Measurements from ENCODE around the gene TEP1.
"Not testable (repeated sequence)": the region's sequence is repeated elsewhere in the genome, so short reads cannot be mapped to it uniquely, and the experiment has no call there.

Gene TEP1

GRCh38 chr14:20384886-20385285 lies 28.4 kb downstream of the TEP1 start:
- no peak for DNase-seq

DNA sequence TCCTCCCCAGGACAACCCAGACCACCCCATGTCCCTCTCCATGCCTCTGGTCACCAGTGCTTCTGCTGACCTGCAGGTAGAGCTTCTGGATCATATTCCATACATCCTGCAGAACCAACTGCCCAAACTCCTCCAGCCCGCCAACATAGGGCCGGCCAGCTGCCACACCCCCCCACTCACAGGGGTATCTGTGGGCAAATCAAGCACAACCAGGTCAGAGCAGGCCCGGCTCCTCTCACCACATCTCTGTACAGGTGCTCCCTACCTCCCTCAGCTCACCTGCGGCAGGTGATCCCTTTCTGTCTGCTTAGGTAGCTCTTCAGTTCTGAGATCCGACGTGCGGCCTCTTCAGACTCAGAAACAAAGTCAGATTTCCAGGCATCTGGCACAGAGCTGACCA lies 29.0 kb downstream of the TEP1 start:
- no peak for DNase-seq

DNA sequence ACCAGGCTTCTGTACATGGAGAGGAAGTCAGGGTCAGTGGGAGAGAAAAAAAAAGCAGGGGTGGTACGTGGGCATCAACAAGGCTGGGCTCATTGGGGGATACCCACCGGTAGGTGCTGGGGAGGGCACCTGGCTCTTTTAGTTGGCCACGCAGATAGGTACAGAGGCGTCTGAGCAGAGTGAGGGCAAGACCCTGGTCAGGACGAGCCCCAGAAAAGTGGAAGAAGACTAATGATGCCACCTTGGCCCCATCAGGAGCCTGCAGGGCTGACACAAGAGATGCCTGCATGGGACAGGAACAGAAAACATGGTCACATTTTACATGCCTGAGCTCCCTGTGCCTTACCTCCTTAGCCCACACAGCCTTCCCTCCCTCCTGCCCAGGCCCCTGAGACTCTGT lies 29.7 kb downstream of the TEP1 start:
- DNase-seq: no peak

DNA sequence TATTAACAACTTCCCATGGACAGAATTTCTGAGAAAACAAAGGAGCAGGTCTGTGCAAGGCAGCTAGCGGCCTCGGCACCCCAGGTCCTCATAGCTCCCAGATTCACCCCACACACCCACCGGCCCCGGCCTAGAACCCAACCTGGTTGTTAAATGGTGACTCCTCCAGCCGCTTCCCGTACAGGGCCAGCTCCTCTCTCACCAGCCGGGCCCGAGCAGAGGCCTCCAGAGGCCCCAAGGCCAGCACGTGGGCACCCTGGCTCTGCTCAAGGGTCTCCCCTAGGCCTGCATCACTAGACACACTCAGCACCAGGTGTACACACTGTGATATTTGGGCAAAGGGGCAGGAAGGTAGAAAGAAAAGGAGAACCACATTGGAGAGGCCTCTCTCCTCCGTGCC lies 30.3 kb downstream of the TEP1 start:
- no peak for DNase-seq

- DNase-seq: no peak
These were observed 30.8 kb downstream of the TEP1 start for GRCh38 chr14:20382526-20382925.

- DNase-seq: no peak
These were observed 32.0 kb downstream of the TEP1 start for GRCh38 chr14:20381341-20381740.

DNA sequence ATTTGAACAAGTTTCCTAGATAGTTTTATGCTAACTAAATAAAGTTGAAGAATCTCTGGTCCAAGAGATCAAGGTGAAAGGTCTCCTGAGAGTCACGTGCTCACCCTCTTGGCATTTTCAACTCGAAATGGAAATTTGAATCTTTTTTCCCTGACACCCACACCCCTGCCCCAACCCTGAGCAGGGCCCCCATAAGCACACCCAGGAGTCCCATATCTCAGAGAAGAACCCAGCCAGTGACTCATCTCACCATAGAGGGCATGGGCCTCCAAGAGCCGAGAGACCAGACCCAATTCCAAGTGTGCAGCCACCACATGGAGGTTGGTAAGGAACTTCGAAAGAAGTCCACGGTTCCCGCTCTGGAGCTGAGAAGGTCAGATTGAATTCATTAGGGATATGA lies 32.6 kb downstream of the TEP1 start:
- no peak for DNase-seq

DNA sequence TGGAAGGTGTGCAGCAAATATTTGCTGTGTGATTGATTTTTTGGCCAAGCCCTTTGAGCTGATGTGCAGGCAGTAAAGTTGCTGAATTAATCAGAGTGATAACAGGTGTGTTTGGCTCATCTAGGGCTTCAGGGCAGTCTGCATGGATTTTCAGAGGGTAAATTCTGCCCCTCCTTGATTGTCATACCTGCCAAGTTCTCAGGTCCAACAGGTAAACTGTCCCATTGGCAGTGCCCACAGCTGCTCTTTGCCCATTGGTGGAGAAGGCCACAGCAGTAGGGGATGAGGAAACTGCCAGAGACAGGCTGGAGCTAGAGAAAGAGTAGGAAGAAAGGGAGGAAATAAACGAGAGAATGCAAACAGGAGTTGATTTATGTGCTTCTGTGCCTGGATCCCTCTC lies 33.6 kb downstream of the TEP1 start:
- DNase-seq: no peak

DNA sequence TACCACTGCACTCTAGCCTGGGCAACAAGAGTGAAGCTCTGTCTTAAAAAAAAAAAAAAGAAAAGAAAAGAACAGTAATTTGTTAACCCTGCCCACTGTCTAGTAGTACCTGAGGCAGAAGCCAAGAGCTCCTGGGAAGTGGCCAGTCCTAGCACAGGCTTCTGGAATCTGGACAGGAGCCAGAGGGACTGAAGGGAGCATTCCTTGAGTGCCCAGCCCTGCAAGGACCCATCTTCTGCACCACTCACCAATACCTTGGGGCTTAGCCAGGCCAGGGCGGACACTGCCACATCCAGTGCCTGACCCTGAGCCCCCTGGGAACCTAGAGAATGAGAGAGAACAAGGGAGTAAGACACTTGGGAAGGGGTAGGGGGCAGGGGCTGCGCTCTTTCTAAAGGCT lies 36.1 kb downstream of the TEP1 start:
- DNase-seq: no peak

- DNase-seq: no peak
These were observed 37.2 kb downstream of the TEP1 start for GRCh38 chr14:20376071-20376588.

DNA sequence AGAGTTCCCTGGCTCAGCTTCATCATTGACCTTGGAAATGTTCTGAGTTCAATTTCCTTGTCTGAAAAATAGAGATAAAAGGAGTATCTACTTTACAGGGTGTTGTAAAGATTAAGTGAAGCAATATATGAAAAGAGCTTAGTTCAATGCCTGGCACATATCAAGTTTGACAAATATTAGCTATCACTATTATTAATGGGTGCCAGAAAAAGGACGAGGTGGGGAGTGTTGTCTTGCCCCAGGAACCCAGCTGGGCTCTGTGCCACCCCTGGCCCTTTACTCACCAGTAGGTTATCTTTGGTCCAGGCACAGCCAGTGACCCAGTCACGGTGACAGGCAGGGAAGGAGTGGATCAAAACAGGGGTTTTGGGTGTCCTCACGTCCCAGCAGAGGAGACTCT lies 37.8 kb downstream of the TEP1 start:
- DNase-seq: no peak

GRCh38 chr14:20372796-20373195 lies 40.5 kb downstream of the TEP1 start:
- DNase-seq: no peak

GRCh38 chr14:20365928-20366327 lies 47.4 kb downstream of the TEP1 start:
- DNase-seq: no peak

DNA sequence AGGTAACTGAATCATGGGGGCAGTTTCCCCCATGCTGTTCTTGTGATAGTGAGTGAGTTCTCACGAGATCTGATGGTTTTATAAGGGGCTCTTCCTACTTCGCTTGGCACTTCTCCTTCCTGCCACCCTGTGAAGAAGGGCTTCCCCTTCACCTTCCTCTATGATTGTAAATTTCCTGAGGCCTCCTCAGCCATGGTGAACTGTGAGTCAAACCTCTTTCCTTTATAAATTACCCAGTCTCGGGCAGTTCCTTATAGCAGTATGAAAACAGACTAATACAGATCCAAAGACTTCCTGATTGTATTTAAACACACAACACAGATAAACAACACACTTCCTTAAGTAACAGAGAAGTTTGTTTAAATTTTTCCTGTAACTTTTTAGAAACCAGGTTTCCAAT lies 54.8 kb downstream of the TEP1 start:
- DNase-seq: not testable (repeated sequence)

DNA sequence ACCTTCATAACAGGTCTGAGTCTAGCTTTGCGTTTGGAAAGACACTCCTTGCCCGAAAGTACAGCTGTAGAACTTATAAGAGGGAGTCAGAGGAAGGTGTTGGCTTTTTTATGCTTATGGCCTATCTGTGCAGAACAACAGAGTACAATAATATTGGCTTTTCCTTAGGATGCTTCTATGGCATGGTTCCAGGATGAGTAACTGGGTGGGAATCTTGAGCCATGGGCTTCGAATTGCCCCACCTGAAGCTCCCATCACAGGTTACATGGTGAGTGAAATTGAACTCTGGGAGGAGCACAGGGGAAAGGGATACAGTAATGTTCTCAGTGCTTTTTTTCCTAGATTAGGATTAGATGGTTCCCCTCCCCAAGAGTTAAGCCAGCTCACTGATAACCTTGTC lies 56.9 kb downstream of the TEP1 start:
- no peak for DNase-seq

DNA sequence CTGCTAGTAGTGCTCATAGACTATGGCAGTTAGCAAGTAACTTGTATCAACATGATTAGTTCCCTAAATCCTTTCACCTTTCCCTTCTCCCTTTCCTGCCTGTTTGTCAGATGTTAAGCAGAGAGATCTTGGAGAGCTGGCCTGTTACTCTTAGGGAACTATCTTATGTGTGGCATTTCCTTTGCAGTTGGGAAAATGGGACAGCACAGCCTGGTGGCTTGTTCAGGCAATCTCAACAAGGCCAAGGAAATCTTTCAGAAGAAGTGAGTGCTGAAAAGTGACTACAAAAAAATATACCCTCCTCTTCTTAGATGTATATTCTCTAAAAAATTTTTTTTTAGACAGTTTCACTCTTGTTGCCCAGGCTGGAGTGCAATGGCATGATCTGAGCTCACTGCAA lies 62.4 kb downstream of the TEP1 start:
- DNase-seq: no peak

DNA sequence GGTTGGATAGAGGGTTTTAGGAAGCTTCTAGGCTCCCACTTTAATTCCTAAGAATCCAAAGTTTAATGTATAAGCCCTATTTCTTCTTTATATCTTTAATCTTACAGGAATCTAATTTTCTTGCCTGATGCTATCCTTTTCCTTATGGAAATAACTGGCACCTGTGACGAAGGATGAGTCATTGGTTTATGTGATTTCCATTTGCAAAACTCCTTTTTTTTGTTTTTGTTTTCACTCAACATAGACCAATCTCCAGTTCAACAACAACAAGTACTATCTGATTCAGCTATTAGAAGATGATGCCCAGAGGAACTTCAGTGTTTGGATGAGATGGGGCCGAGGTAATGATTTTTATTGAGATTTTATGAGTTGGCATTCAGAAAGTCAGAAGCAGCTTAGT lies 63.0 kb downstream of the TEP1 start:
- no peak for DNase-seq

DNA sequence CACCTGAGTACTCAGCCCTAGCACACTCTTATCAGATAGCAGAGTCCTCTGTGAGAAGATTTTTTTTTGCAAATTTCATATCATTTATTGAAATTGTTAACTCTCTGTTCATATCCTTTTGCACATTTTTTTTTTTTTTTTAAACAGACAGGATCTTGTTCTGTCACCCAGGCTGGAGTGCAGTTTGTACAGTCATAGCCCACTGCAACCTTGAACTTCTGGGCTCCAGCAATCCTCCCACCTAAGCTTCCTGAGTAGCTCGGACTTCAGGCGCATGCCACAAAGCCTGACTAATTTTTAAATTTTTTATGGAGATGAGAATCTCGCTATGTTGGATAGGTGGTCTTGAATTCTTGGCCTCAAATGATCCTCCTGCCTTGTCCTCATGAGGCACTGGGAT lies 65.6 kb downstream of the TEP1 start:
- DNase-seq: no peak

GRCh38 chr14:20346713-20347112 lies 66.6 kb downstream of the TEP1 start:
- no peak for DNase-seq

DNA sequence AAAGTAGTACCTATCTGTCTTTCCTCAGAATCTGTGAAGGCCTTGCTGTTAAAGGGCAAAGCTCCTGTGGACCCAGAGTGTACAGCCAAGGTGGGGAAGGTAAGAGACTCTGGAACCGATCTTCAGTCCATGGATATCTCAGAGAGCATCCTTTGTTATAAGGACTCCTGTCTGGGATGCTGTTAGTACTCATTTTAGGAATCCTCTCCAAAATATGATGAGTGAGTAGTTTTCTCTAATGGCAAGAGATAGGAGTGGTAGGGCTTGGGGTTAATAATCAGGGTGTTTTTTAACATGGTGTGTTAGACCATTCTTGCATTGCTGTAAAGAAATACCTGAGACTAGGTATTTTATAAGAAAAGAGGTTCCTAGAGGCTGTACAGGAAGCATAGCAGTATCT lies 67.9 kb downstream of the TEP1 start:
- no peak for DNase-seq

- no peak for DNase-seq
These were observed 69.5 kb downstream of the TEP1 start for GRCh38 chr14:20343862-20344220.

GRCh38 chr14:20343092-20343861 lies 70.0 kb downstream of the TEP1 start, which contains the start of gene PARP2:
Gene PARP2 (plus strand): TSS chr14:20343635. CDS start chr14:20343642, 7 bp downstream.
- DNase-seq: peak; percentile 32

DNA sequence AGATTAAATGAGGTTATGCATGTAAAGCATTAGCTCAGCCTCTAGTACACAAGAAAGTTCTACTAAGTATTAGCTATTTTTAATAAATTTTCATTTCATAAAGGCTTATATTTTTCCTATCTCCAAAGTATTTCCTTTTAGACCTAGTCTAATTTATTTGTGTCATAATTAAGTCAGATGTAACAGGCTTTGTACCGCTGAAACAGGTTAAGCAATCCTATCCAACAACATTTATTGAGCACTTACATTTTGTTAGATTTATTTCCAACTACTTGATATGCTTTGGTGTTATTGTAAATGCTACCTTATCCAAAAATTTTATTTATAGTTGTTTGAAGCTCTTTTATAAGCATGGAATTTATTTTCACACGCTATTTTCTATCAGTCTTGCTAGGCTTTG lies 71.7 kb downstream of the TEP1 start:
- no peak for DNase-seq

DNA sequence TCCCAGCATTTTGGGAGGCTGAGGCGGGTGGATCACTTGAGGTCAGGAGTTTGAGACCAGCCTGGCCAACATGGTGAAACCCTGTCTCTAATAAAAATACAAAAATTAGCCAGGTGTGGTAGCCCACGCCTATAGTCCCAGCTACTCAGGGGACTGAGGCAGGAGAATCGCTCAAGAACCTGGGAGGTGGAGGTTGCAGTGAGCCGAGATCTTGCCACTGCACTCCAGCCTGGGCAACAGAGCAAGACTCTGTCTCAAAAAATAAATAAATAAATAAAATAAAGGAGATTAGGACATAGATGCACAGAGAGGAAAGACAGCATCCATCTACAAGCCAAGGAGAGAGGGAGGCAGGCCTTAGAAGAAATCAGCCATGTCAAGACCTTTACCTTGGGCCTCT lies 72.3 kb downstream of the TEP1 start:
- DNase-seq: not testable (repeated sequence)

DNA sequence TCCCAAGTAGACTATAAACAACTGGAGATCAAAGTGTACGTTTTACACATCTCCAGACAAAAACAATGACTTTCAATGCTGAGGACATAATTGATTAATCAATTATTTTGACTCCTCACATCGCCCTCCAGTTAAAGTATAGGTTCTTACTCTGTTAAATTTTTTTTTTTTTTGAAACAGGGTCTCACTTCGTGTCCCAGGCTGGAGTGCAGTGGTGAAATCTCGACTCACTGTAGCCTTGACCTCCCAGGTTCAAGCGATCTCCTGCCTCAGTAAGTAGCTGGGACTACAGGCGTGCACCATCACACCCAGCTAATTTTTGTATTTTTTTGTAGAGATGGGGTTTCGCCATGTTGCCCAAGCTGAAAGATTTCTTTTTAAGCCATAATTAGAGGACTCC lies 79.3 kb downstream of the TEP1 start:
- no peak for DNase-seq
